H1 (cell line): ENCODE data around the gene HEPHL1. TPM values are rescaled to one million over a fixed set of nuclear protein-coding genes. Genes with fewer than 3 reads are reported as not detected.

Source experiments
- KDM1A ChIP-seq: fragments of 200-600, 300-600 bp; sonication (generic); IDR thresholded peaks from 2 replicates; pipeline ENCODE4 v1.7.1; 2016; ENCODE audit warnings: mild to moderate bottlenecking, low read length, borderline replicate concordance
- SIN3A ChIP-seq, 2 experiments: IDR thresholded peaks in 1 of 2; conservative IDR thresholded peaks in 1 of 2; 2 replicates each; pipeline ENCODE4 v1.6.1; 2011 to 2012; ENCODE audit warnings: low read length in 2 of 2, improper control_type of control experiment in 1 of 2, low read depth in 1 of 2, mild to moderate bottlenecking in 1 of 2
- SP4 ChIP-seq: IDR thresholded peaks from 2 replicates; pipeline ENCODE4 v1.6.1; 2012; ENCODE audit warnings: low read length, inconsistent platforms
- TAF7 ChIP-seq: optimal IDR thresholded peaks from 2 replicates; pipeline ENCODE3; 2011; ENCODE audit warnings: low read depth, mild to moderate bottlenecking, inconsistent platforms, low read length, moderate library complexity, borderline replicate concordance
- polyA plus RNA-seq, 7 experiments: library from polyadenylated mRNA; depleted of rRNA in 3 of 7; stranded (reverse) in 5 of 7; unstranded in 2 of 7; fragments of >200 nt in 5 of 7; fragments of 200-250 nt in 2 of 7; gene quantifications; 1 replicate in 5 of 7; 2 replicates in 1 of 7; 4 replicates in 1 of 7; pipeline versions ENCODE4 v1.2.1 to v1.2.3, GENCODE V29; 2011 to 2013; ENCODE audit warnings: missing spikeins in 2 of 7, mixed read lengths in 2 of 7
- total RNA-seq: library from RNA; stranded (reverse); fragmentation: NEBNext Ultra II Directional; extraction: Animal tissue kit (Norgen Biotek cat#: 25700); gene quantifications from 2 replicates; pipeline ENCODE4 v1.2.1, GENCODE V29; 2021

Gene HEPHL1
- total and polyA plus RNA-seq, 2 of the 8 experiments (the other 6 are each of a cell fraction or from before 2014, with no cell fraction given): 0.09 to 0.11 TPM

GRCh38 chr11:94120946-94121345 is 99.8 kb downstream of the HEPHL1 start (continued):
- no peak for TF ChIP-seq TAF7
- no peak for TF ChIP-seq SP4
- TF ChIP-seq KDM1A: no peak
- no peak for TF ChIP-seq SIN3A (conservative IDR thresholded peaks at IDR 0.05 in 1 of 2, IDR thresholded peaks at IDR 0.05 in 1 of 2; ENCODE audit: low read depth in 1 of 2, low read length in 2 of 2)
